WTC11 (cell line): ENCODE data around the gene ATXN7L2. TPM values are rescaled to one million over a fixed set of nuclear protein-coding genes. Genes with fewer than 3 reads are reported as not detected.

ENCODE experiments used
- ATAC-seq: fragments of 200-7000 bp; cut with Tn5 transposase; 2 replicates; pipeline ENCODE4 v1.10.0; 2021; ENCODE audit warnings: mild to moderate bottlenecking, moderate library complexity
- Bru-seq: library from RNA; stranded (reverse); fragments of 400-500 nt; gene quantifications from one replicate; lab custom pipeline; 2021; lab: Mats Ljungman, UMichigan
- CTCF ChIA-PET: fragments of 300-600 bp; sonication (Branson Sonifier 250); formaldehyde crosslinking; loops from one replicate; lab custom pipeline; 2021; ENCODE audit warnings: antibody characterized with exemption; lab: Charles Lee
- POLR2A ChIA-PET: fragments of 350-600 bp; sonication (Branson Sonifier 250); formaldehyde crosslinking; loops from one replicate; lab custom pipeline; 2021; ENCODE audit warnings: antibody characterized with exemption; lab: Charles Lee
- DNase-seq: peaks from one replicate; pipeline ENCODE4 v3.0.0; 2021; ENCODE audit warnings: low spot score
- H3K27ac Mint-ChIP-seq: 2 replicates; pipeline ENCODE4 v1.8.0; 2021; ENCODE audit warnings: mixed read lengths
- H3K27me3 Mint-ChIP-seq: 2 replicates; pipeline ENCODE4 v1.8.0; 2021; ENCODE audit warnings: low read depth, mild to moderate bottlenecking, moderate library complexity, mixed read lengths
- H3K36me3 Mint-ChIP-seq: 2 replicates; pipeline ENCODE4 v1.8.0; 2021; ENCODE audit warnings: mixed read lengths
- H3K4me1 Mint-ChIP-seq: 2 replicates; pipeline ENCODE4 v1.8.0; 2022; ENCODE audit warnings: mixed read lengths
- H3K4me3 Mint-ChIP-seq: 2 replicates; pipeline ENCODE4 v1.8.0; 2021; ENCODE audit warnings: mild to moderate bottlenecking, moderate library complexity, mixed read lengths
- H3K9me3 Mint-ChIP-seq: 2 replicates; pipeline ENCODE4 v1.8.0; 2021; ENCODE audit warnings: mixed read lengths
- ATF1 ChIP-seq: sonication (generic); formaldehyde crosslinking; IDR thresholded peaks from 2 replicates; pipeline ENCODE4 v1.8.1; 2023; ENCODE audit warnings: mild to moderate bottlenecking, moderate library complexity, missing genetic modification reagents
- ELF4 ChIP-seq: sonication (generic); formaldehyde crosslinking; IDR thresholded peaks from 2 replicates; pipeline ENCODE4 v1.8.1; 2022; ENCODE audit warnings: low read depth, mild to moderate bottlenecking, moderate library complexity, missing genetic modification reagents
- GABPB1 ChIP-seq: sonication (generic); formaldehyde crosslinking; IDR thresholded peaks from 2 replicates; pipeline ENCODE4 v1.8.1; 2023; ENCODE audit warnings: mild to moderate bottlenecking, missing genetic modification reagents
- GRHL2 ChIP-seq: fragments of 250-450 bp; sonication (Bioruptor Pico); IDR thresholded peaks from 2 replicates; pipeline ENCODE4 v1.8.0; 2022; ENCODE audit warnings: mild to moderate bottlenecking, moderate library complexity; ENCODE audit not compliant: insufficient replicate concordance, severe bottlenecking
- KAT7 ChIP-seq: sonication (generic); formaldehyde crosslinking; IDR thresholded peaks from 2 replicates; pipeline ENCODE4 v1.8.1; 2023; ENCODE audit warnings: missing genetic modification reagents, mild to moderate bottlenecking, borderline replicate concordance
- MXD4 ChIP-seq: fragments of 250-450 bp; sonication (Bioruptor Pico); IDR thresholded peaks from 2 replicates; pipeline ENCODE4 v1.8.0; 2021; ENCODE audit warnings: mild to moderate bottlenecking, moderate library complexity, borderline replicate concordance
- NFATC4 ChIP-seq: fragments of 250-450 bp; sonication (Bioruptor Pico); IDR thresholded peaks from 2 replicates; pipeline ENCODE4 v1.9.0; 2021; ENCODE audit warnings: mild to moderate bottlenecking
- RELA ChIP-seq: sonication (generic); formaldehyde crosslinking; IDR thresholded peaks from 2 replicates; pipeline ENCODE4 v1.8.1; 2022; ENCODE audit warnings: missing genetic modification reagents, mild to moderate bottlenecking, borderline replicate concordance
- TP53 ChIP-seq: sonication (generic); formaldehyde crosslinking; IDR thresholded peaks from 2 replicates; pipeline ENCODE4 v1.8.1; 2023; ENCODE audit warnings: mild to moderate bottlenecking, missing genetic modification reagents
- ZBTB21 ChIP-seq: sonication (generic); formaldehyde crosslinking; IDR thresholded peaks from 2 replicates; pipeline ENCODE4 v1.8.1; 2023; ENCODE audit warnings: mild to moderate bottlenecking, missing genetic modification reagents, borderline replicate concordance
- ZNF219 ChIP-seq: sonication (generic); formaldehyde crosslinking; IDR thresholded peaks from 2 replicates; pipeline ENCODE4 v1.8.0; 2023; ENCODE audit warnings: missing genetic modification reagents, mild to moderate bottlenecking, borderline replicate concordance
- ZNF263 ChIP-seq: sonication (generic); formaldehyde crosslinking; IDR thresholded peaks from 2 replicates; pipeline ENCODE4 v1.8.1; 2022; ENCODE audit warnings: low read depth, mild to moderate bottlenecking, moderate library complexity, missing genetic modification reagents
- ZNF317 ChIP-seq: sonication (generic); formaldehyde crosslinking; IDR thresholded peaks from 2 replicates; pipeline ENCODE4 v1.8.1; 2023; ENCODE audit warnings: low read depth, mild to moderate bottlenecking, moderate library complexity, missing genetic modification reagents, borderline replicate concordance
- ZNF396 ChIP-seq: fragments of 250-450 bp; sonication (Bioruptor Pico); IDR thresholded peaks from 2 replicates; pipeline ENCODE4 v1.8.0; 2021; ENCODE audit warnings: mild to moderate bottlenecking, moderate library complexity, borderline replicate concordance
- ZNF416 ChIP-seq: fragments of 250-450 bp; sonication (Bioruptor Pico); IDR thresholded peaks from 2 replicates; pipeline ENCODE4 v1.9.0; 2021; ENCODE audit warnings: mild to moderate bottlenecking, inconsistent platforms
- ZNF423 ChIP-seq: fragments of 250-450 bp; sonication (Bioruptor Pico); IDR thresholded peaks from 2 replicates; pipeline ENCODE4 v2.1.2; 2022; ENCODE audit warnings: mild to moderate bottlenecking, moderate library complexity
- long read RNA-seq, 3 experiments: library from RNA in 1 of 3; library from capped mRNA in 1 of 3; library from polyadenylated mRNA in 1 of 3; unstranded in 2 of 3; stranded (forward) in 1 of 3; transcript quantifications; one replicate each; pipeline ENCODE4 v2.0.0, GENCODE V29; 2021
- total RNA-seq: library from RNA; stranded (reverse); gene quantifications from 3 replicates; pipeline ENCODE4 v1.2.3, GENCODE V29; 2021
- TF ChIP-seq, protein P1 (sequence below): sonication (generic); formaldehyde crosslinking; IDR thresholded peaks from 2 replicates; pipeline ENCODE4 v1.8.1; 2023; ENCODE audit warnings: mild to moderate bottlenecking, missing genetic modification reagents
- TF ChIP-seq, protein P2 (sequence below): sonication (generic); formaldehyde crosslinking; IDR thresholded peaks from 2 replicates; pipeline ENCODE4 v1.8.0; 2023; ENCODE audit warnings: missing genetic modification reagents
- TF ChIP-seq, protein P3 (sequence below): sonication (generic); formaldehyde crosslinking; conservative IDR thresholded peaks from 2 replicates; pipeline ENCODE4 v1.8.1; 2023; ENCODE audit warnings: mild to moderate bottlenecking, low read depth, missing genetic modification reagents, moderate library complexity
- TF ChIP-seq, protein P4 (sequence below): sonication (generic); formaldehyde crosslinking; IDR thresholded peaks from 2 replicates; pipeline ENCODE4 v1.8.1; 2022; ENCODE audit warnings: low read depth, mild to moderate bottlenecking, moderate library complexity, missing genetic modification reagents, borderline replicate concordance
- TF ChIP-seq, protein P5 (sequence below): sonication (generic); formaldehyde crosslinking; IDR thresholded peaks from 2 replicates; pipeline ENCODE4 v1.8.1; 2022; ENCODE audit warnings: mild to moderate bottlenecking, missing genetic modification reagents, moderate library complexity, borderline replicate concordance
- TF ChIP-seq, protein P6 (sequence below): fragments of 250-450 bp; sonication (Bioruptor Pico); IDR thresholded peaks from 2 replicates; pipeline ENCODE4 v1.9.0; 2021; ENCODE audit warnings: mild to moderate bottlenecking

The ATXN7L2 gene, protein sequence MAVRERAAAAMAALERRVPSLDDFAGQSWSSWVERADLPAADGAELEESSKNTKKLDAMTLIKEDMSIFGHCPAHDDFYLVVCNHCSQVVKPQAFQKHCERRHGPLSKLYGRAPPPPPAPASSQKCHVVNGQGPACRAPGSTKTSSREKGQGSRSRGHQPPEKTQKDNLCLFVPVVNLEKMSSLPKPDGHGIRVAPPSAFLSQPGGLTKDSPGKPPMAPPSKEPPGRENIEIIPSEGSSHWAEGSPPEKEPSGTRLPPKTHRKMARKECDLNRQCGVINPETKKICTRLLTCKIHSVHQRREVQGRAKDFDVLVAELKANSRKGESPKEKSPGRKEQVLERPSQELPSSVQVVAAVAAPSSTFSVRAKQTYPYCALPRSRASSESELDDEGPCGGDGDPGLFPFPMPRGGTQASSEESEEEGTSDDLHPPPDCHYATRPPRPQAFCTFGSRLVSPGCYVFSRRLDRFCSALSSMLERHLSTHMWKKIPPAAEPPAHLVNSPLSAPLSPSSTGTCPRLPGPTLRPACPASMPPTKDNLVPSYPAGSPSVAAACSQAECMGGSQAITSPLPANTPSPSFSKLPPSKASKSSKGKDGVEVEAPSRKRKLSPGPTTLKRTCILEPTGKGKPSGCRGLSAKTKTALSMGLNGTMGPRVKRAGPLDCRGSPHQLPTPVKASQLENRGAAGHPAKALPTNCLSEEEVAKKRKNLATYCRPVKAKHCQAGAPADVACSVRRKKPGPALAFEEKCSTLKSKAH
- total RNA-seq (8.9 to 11.1 TPM (median 10.9 TPM) in 3 replicates), Bru-seq, nascent RNA (percentile 62 among the genes with signal in this experiment)
- long read RNA-seq, experiment 1, partial matches to known transcripts: 3 of 49 reads
- long read RNA-seq, experiment 1, other reads (novel, unspliced or antisense): 46 of 49 reads
- long read RNA-seq, experiment 2, partial matches to known transcripts: 1 of 4 reads
- long read RNA-seq, experiment 2, other reads (novel, unspliced or antisense): 2 of 4 reads
- long read RNA-seq, experiment 3, partial matches to known transcripts: 0 of 9 reads
- long read RNA-seq, experiment 3, other reads (novel, unspliced or antisense): 9 of 9 reads

DNA sequence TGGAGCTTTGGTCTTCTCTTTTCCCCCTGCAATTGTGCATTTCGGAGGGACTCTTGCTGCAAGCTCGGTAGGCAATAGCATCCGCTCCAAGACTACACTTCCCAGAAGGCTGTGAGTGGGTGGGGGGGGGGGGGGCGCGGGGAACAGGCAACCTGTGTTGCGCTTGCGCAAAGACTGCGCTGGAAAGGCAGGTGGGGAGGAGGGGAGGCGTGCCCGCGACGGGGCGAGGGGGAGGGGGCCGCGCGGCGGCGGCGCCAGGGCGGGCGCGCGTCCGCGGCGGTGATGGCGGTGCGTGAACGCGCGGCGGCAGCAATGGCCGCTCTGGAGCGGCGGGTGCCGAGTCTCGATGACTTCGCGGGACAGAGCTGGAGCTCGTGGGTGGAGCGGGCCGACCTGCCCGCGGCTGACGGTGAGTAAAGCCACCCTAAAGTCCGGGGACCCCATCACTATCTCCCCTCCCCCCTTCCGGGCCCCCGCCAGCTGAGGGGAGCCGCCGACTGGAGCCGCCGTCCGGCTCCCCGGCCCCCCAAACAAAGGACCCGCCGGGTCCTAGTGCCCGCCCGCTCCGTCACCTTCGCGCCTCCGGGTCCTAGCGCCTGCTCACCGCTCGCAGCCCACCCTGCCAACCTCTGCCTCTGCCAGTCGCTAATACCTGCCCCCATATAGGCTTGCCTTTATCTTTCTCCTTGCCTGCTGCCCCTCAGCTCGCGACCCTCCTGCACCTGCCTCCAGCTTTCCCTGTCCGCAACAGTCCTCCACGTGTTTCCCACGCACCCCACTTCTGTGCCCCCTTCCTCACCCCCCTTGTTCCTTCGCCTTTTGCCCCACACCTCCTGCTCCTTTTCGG, at the start of gene ATXN7L2:
ATXN7L2 (plus strand) TSS at position 234 of the 847 bp plus-strand sequence; CDS start at position 283, 49 bp downstream.
- peak within 1 kb of the TSS; percentile 89 for H3K27ac Mint-ChIP-seq
- no peaks in the 10 kb centered on the region for H3K9me3 Mint-ChIP-seq
- H3K4me1 Mint-ChIP-seq: peaks cover 30% of the 10 kb centered on the region
- ATAC-seq: peak; percentile 61
- peak; percentile 91 for DNase-seq
- peak within 1 kb of the TSS; percentile 85 for H3K4me3 Mint-ChIP-seq
- H3K27me3 Mint-ChIP-seq: no peaks in the 10 kb centered on the region; the same call in none of the 2 replicates
- ChIA-PET CTCF (interaction anchor here (0.6 to 3.7 kb wide), 17 partner anchors 8 to 483 kb away, joined by 3 to 35 read pairs (median 6); partner anchors contain the start of genes AMIGO1, CYB561D1, PSMA5 and SORT1), POLR2A (interaction anchor here (0.6 to 1.7 kb wide), 6 partner anchors 8 to 823 kb away, joined by 3 to 15 read pairs (median 5); partner anchors contain the start of genes AMIGO1, HENMT1 and PSMA5)
- peaks cover 3% of the 10 kb centered on the region; the same call in 1 of the 2 replicates for H3K36me3 Mint-ChIP-seq
- no peak for TF ChIP-seq ZNF396
- no peak; the same call in 1 of the 2 replicates for TF ChIP-seq ELF4
- TF ChIP-seq, protein P1, sequence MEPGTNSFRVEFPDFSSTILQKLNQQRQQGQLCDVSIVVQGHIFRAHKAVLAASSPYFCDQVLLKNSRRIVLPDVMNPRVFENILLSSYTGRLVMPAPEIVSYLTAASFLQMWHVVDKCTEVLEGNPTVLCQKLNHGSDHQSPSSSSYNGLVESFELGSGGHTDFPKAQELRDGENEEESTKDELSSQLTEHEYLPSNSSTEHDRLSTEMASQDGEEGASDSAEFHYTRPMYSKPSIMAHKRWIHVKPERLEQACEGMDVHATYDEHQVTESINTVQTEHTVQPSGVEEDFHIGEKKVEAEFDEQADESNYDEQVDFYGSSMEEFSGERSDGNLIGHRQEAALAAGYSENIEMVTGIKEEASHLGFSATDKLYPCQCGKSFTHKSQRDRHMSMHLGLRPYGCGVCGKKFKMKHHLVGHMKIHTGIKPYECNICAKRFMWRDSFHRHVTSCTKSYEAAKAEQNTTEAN (CRISPR knock-in tag): peak; percentile 41; the same call in 1 of the 2 replicates
- no peak for TF ChIP-seq ZNF219 (CRISPR knock-in tag)
- no peak for TF ChIP-seq TP53
- peak; percentile 89 for TF ChIP-seq ZNF416 (CRISPR knock-in tag)
- TF ChIP-seq ZBTB21: no peak
- TF ChIP-seq, protein P2, sequence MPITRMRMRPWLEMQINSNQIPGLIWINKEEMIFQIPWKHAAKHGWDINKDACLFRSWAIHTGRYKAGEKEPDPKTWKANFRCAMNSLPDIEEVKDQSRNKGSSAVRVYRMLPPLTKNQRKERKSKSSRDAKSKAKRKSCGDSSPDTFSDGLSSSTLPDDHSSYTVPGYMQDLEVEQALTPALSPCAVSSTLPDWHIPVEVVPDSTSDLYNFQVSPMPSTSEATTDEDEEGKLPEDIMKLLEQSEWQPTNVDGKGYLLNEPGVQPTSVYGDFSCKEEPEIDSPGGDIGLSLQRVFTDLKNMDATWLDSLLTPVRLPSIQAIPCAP: no peak
- TF ChIP-seq ZNF317 (CRISPR knock-in tag): no peak
- no peak for TF ChIP-seq RELA (CRISPR knock-in tag)
- TF ChIP-seq MXD4: no peak
- TF ChIP-seq ATF1 (CRISPR knock-in tag): no peak
- no peak for TF ChIP-seq KAT7 (CRISPR knock-in tag)
- no peak for TF ChIP-seq GABPB1 (CRISPR knock-in tag)
- TF ChIP-seq, protein P3, sequence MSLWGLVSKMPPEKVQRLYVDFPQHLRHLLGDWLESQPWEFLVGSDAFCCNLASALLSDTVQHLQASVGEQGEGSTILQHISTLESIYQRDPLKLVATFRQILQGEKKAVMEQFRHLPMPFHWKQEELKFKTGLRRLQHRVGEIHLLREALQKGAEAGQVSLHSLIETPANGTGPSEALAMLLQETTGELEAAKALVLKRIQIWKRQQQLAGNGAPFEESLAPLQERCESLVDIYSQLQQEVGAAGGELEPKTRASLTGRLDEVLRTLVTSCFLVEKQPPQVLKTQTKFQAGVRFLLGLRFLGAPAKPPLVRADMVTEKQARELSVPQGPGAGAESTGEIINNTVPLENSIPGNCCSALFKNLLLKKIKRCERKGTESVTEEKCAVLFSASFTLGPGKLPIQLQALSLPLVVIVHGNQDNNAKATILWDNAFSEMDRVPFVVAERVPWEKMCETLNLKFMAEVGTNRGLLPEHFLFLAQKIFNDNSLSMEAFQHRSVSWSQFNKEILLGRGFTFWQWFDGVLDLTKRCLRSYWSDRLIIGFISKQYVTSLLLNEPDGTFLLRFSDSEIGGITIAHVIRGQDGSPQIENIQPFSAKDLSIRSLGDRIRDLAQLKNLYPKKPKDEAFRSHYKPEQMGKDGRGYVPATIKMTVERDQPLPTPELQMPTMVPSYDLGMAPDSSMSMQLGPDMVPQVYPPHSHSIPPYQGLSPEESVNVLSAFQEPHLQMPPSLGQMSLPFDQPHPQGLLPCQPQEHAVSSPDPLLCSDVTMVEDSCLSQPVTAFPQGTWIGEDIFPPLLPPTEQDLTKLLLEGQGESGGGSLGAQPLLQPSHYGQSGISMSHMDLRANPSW (CRISPR knock-in tag): no peak
- no peak for TF ChIP-seq GRHL2 (CRISPR knock-in tag)
- no peak for TF ChIP-seq ZNF263 (CRISPR knock-in tag)
- TF ChIP-seq, protein P4, sequence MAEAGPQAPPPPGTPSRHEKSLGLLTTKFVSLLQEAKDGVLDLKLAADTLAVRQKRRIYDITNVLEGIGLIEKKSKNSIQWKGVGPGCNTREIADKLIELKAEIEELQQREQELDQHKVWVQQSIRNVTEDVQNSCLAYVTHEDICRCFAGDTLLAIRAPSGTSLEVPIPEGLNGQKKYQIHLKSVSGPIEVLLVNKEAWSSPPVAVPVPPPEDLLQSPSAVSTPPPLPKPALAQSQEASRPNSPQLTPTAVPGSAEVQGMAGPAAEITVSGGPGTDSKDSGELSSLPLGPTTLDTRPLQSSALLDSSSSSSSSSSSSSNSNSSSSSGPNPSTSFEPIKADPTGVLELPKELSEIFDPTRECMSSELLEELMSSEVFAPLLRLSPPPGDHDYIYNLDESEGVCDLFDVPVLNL (CRISPR knock-in tag): no peak
- no peak for TF ChIP-seq NFATC4 (CRISPR knock-in tag)
- TF ChIP-seq, protein P5, sequence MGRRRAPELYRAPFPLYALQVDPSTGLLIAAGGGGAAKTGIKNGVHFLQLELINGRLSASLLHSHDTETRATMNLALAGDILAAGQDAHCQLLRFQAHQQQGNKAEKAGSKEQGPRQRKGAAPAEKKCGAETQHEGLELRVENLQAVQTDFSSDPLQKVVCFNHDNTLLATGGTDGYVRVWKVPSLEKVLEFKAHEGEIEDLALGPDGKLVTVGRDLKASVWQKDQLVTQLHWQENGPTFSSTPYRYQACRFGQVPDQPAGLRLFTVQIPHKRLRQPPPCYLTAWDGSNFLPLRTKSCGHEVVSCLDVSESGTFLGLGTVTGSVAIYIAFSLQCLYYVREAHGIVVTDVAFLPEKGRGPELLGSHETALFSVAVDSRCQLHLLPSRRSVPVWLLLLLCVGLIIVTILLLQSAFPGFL (CRISPR knock-in tag): no peak
- TF ChIP-seq ZNF423 (CRISPR knock-in tag): no peak
- TF ChIP-seq, protein P6, sequence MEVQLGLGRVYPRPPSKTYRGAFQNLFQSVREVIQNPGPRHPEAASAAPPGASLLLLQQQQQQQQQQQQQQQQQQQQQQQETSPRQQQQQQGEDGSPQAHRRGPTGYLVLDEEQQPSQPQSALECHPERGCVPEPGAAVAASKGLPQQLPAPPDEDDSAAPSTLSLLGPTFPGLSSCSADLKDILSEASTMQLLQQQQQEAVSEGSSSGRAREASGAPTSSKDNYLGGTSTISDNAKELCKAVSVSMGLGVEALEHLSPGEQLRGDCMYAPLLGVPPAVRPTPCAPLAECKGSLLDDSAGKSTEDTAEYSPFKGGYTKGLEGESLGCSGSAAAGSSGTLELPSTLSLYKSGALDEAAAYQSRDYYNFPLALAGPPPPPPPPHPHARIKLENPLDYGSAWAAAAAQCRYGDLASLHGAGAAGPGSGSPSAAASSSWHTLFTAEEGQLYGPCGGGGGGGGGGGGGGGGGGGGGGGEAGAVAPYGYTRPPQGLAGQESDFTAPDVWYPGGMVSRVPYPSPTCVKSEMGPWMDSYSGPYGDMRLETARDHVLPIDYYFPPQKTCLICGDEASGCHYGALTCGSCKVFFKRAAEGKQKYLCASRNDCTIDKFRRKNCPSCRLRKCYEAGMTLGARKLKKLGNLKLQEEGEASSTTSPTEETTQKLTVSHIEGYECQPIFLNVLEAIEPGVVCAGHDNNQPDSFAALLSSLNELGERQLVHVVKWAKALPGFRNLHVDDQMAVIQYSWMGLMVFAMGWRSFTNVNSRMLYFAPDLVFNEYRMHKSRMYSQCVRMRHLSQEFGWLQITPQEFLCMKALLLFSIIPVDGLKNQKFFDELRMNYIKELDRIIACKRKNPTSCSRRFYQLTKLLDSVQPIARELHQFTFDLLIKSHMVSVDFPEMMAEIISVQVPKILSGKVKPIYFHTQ: no peak
